Measurements from ENCODE around the gene INPP4B. TPM values are rescaled to one million over a fixed set of nuclear protein-coding genes. Genes with fewer than 3 reads are reported as not detected.

The INPP4B gene
- total RNA-seq = 23.2 TPM

GRCh38 chr4:142846108-142846728, at the start of gene INPP4B:
Gene INPP4B, minus strand, starts transcription at chr4:142846301.

Data from camera-type eye (tissue), 1 donor.